H1 (cell line): ENCODE data around the gene WDR81. TPM values are rescaled to one million over a fixed set of nuclear protein-coding genes. Genes with fewer than 3 reads are reported as not detected.

Experiments
- CHD7 ChIP-seq: fragments of 300-600 bp; sonication (generic); IDR thresholded peaks from 2 replicates; pipeline ENCODE4 v1.7.1; 2012; ENCODE audit warnings: low read length, moderate library complexity, mild to moderate bottlenecking, inconsistent platforms; ENCODE audit not compliant: insufficient replicate concordance
- FOSL1 ChIP-seq: IDR thresholded peaks from 2 replicates; pipeline ENCODE4 v1.6.1; 2011; ENCODE audit warnings: mild to moderate bottlenecking, low read depth, low read length, moderate library complexity; ENCODE audit not compliant: insufficient read depth
- POU5F1 ChIP-seq: IDR thresholded peaks from 2 replicates; pipeline ENCODE4 v1.6.1; 2011; ENCODE audit warnings: low read depth, mild to moderate bottlenecking, low read length, moderate library complexity
- SIX5 ChIP-seq: IDR thresholded peaks from 2 replicates; pipeline ENCODE4 v1.6.1; 2011; ENCODE audit warnings: mild to moderate bottlenecking, low read depth, low read length
- SP1 ChIP-seq: IDR thresholded peaks from 2 replicates; pipeline ENCODE4 v1.6.1; 2011; ENCODE audit warnings: low read depth, low read length
- TBP ChIP-seq: IDR thresholded peaks from 2 replicates; pipeline ENCODE4 v1.6.1; 2011; ENCODE audit warnings: low read depth, low read length, improper control_type of control experiment
- polyA plus RNA-seq, 7 experiments: library from polyadenylated mRNA; depleted of rRNA in 3 of 7; stranded (reverse) in 5 of 7; unstranded in 2 of 7; fragments of >200 nt in 5 of 7; fragments of 200-250 nt in 2 of 7; gene quantifications; 1 replicate in 5 of 7; 2 replicates in 1 of 7; 4 replicates in 1 of 7; pipeline versions ENCODE4 v1.2.1 to v1.2.3, GENCODE V29; 2011 to 2013; ENCODE audit warnings: missing spikeins in 2 of 7, mixed read lengths in 2 of 7
- total RNA-seq: library from RNA; stranded (reverse); fragmentation: NEBNext Ultra II Directional; extraction: Animal tissue kit (Norgen Biotek cat#: 25700); gene quantifications from 2 replicates; pipeline ENCODE4 v1.2.1, GENCODE V29; 2021

The WDR81 gene
- total and polyA plus RNA-seq, 2 of the 8 experiments (the other 6 are each of a cell fraction or from before 2014, with no cell fraction given): 9.1 to 12.3 TPM

- TF ChIP-seq CHD7 (no peak), FOSL1 (no peak), TBP (no peak), POU5F1 (no peak), SIX5 (no peak), SP1 (no peak)
These were observed 52.4 kb downstream of the WDR81 start (continued) for GRCh38 chr17:1776857-1777256.
